GM19452 (cell line): ENCODE results near the gene RASD1.

ENCODE experiments used
- ATAC-seq: cut with Tn5 transposase; IDR thresholded peaks from one replicate; pipeline ENCODE4 v1.9.1; 2021; ENCODE audit not compliant: unreplicated experiment

The RASD1 gene

DNA sequence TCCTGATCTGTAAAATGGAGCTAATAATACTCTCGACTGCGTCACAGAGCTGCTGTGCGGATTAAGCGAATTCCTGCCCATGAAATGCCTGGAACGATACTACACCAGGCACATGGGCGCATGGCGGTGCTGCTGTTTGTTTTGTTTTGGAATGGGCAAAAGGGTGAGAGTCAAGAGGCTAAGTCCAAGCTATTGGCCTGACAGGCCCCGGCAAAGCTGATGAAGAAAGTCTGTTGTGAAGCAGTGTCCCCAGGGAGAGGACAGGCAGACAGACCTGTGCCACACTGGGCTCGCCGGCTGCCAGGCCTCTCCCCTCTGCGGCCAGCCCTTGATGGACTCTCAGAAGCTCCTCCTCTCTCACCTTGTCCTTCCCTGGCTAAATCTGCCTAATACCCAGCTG is 31.3 kb upstream of the RASD1 start:
- ATAC-seq = no peak

DNA sequence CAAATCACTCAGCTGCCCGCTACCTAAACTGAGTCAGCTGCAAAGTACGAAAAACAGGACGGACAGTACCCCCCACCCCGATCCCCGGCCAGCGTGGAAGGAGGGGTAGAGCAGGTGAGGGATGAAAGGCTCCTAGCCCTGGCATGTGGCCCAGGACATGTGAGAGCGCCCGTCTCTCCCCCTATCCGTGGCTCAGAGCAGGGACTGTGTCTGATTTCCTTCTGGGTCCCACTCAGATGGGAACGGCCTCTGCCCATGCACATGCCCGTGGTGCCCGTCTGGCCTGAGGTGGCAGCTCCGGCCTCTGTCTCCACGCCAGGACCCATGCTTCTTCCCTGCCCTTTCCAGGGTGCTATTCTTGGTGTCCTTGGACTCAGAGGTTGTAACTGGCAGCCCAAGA is 30.2 kb upstream of the RASD1 start:
- no peak for ATAC-seq

DNA sequence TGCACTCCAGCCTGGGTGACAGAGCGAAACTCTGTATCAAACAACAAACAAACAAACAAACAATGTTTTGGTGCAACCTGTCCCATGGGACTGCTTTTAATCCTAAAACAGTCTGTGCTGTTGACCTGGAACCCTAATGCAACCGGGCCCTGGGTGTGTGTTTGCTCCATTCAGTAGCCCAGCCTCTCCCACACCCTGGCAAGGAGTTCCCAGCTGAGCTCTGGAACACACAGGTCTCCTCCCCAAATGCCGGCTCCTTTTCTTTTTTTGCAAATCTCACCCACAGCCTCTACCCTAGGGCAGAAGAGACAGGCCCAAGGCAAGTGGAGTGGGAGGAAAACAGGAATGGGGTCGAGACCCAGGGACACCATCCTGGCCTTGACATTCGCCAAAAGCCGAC is 29.8 kb upstream of the RASD1 start:
- ATAC-seq = no peak

DNA sequence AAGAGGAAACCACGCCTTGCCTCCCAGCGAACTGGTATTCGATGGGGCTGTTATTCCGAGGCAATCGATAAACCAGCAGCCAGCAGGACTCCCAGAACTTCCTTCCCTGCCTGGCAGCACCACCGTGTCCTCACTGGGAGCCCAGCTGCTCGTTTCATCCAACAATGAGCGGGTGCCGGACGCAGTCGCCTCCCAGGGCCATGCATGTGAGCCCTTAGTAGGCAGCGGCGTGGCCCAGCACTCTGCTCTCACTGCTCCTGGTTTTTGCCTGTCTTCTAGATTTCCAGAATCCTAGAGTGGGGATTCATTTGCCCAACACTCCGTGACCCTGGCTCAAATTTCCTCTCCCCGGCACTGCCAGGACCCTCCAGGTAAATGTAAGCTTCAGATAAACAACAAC is 29.1 kb upstream of the RASD1 start:
- ATAC-seq = no peak

DNA sequence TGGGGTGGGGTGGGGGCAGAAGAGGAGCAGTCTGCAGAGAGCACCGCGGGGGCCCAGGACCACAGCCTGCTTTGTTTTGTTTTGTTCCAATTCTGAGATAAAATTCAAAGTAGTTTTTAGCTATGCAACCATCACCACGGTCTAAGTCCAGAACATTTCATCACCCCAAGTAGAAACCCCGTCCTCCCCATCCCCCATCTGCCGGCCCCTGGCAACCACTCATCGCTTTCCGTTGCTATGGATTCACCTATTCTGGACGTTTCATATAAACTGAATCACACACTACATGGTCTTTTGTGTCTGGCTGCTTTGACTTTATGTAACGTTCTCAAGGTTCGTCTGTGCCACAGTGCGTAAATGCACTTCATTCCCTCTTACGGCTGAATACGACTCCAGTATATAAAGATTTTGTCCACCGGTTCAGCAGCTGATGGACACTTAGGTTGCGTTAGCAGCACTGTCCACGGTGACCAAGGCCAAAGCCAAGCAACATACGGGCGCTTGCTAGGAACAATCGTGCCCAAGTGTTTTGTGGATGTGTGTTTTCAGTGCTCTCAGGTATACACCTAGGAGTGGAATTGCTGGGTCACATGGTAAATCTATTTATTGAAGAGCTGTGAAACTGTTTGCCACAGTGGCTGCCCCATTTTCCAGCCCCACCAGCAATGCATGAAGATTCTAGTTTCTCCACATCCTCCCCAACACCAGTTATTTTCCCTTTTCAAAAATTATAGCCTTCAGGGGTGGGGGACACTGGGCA is 27.7 kb upstream of the RASD1 start:
- ATAC-seq = no peak

DNA sequence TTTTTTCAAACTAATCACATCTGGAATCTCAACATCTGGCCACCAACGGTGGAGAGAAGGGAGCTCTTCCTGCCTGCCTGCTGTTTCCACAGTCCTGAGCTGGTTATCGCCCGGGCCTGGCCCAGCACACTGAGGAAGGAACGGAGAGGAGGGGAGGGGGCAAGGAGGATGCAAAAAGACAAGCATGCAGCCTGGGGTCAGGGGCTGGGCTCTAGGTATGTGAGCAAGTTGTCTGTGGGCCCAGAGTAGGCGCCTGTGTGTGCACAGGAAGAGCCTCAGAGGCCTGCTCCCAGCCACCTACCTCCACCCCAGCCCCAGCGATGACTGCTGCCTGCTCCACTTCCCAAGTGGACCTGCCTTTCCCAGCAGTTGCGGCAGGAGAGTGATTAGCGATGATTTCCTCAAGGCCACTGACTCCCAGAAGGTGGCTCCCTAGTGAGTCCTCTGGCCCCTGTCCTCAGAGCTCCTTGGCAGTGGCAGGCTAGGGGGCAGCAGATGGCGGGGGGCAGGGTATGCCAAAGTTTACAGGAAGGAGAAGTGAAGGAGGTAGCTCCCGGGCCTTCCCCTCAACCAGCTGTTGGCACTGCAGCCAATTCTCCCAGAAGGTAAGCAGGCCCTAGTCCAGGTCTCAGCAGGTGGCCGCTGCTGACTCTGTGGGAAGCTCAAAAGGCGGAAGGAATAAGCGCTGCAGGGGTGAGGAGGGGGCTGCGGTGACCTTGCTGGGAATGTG is 27.0 kb upstream of the RASD1 start:
- ATAC-seq = no peak

DNA sequence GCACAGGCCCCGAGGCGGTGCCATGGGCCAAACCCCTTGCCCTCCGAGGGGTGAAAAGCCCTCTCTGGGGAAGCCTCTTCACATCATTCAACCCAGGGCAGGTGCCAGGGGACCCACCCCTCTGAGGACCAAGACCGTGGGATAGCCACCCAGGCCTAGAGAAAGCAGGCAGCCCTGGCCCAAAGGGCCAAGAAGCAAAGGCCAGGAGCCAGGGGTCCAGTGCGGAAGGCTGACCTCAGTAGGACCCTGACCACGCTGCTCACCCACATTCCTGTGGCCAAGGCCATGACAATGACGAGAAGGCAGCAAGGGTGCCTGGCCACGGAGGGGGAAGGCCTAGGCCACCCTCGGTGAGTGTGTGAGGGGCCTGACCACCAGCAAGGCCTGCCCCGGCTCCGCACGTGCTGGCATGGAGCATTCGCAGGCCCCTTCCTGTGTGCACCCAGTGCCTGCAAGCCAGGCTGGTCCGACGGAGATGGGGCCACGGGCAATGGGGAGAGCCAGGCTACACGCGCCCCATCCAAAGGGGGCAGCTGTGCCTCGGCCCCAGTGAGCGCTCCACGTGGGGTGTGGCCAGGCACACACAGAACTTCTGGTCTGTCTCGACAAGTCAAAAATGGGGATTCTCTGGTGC is 24.5 kb upstream of the RASD1 start:
- no peak for ATAC-seq

DNA sequence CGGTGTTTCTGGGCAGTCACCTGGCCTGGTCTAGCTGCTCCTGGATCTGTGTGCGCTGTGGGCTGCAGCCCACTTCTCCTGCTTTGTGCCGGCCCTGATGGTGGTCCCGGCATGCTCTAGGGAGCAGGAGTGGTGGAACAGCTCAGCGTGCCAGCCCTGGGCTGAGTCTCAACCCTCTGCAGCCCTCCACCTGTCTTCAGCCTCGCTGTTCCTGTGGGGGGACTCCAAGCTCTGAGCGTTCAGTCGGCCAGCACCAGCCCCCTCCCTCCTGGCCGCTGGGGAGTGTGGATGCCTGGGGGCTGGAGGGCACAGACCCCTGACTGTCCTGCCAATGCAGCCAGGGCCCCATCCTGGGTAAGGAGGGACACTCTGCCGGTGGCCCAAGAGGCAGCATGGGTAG is 23.7 kb upstream of the RASD1 start:
- no peak for ATAC-seq

DNA sequence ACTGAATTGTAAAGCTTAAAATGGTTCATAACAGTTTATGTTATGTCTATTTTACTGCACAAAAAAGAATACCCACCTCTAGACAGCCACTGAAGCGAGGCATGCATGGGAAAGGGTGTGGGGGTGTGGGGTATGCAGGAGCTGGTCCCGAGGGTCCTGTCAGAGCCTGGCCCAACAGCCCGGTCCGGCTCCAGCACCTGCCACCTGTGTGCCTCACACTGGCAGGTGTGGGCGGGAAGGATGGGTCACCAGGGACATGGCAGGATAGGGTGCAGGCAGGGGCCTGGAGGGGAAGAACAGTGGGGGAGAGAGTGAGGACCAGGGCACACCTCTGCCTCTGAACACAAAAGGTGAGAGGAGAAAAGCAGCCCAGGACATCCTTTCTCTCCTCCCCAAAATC is 22.8 kb upstream of the RASD1 start:
- no peak for ATAC-seq

DNA sequence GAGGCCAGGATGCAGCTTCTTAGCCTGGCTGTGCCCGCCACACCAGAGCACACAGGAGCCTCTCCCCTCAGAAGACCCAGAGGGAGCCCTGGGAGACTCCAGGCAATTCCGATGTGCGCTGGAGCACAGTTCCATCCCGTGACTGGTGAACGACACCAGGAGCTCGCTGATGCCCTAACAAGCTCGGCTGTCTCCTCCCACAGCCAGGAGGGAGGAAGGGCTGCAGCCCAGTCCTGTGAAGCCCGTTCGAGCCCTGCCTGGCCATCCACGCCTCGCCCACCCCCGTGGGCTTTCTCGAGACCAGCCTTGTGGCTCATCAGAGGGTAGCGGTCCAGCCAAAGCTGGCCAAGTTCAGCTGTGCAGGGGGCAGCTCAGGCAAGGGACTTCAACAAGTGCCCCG is 21.8 kb upstream of the RASD1 start:
- no peak for ATAC-seq

DNA sequence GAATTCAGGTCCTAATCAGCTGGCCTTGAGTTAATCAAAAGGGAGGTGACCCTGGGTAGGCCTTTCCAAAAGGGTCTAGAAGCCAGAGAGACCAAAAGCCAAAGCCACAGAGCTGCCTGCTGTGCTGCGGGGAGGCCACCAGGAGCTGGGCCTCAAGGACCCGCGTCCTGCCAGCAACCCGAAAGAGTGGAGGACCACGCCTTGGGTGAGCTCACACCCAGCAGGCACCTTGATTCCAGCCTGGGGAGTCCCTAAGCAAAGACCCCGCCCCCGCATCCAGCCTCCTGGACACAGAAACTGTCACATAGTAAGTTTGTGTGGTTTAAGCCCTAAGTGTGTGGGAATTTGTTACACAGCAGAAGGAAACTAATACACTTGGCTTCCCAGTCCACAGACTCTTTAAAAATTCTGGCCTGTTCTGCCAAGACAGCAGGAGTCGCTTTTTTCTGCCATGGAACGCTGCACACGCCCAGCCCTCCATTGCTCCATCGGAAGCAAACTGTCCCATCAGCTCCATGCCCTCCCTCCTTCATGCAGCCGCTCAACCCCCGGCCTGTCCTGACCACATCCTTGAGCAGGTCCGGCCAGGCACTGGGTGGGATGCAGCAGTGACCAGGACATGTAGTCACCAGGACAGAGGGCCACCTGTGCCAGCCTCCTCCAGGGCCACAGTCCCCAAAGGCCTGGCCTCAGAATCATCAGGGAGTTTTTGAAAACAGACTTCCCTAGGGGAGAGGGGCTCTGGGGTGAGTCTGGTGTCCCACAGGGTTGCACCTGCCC is 20.9 kb upstream of the RASD1 start:
- no peak for ATAC-seq

DNA sequence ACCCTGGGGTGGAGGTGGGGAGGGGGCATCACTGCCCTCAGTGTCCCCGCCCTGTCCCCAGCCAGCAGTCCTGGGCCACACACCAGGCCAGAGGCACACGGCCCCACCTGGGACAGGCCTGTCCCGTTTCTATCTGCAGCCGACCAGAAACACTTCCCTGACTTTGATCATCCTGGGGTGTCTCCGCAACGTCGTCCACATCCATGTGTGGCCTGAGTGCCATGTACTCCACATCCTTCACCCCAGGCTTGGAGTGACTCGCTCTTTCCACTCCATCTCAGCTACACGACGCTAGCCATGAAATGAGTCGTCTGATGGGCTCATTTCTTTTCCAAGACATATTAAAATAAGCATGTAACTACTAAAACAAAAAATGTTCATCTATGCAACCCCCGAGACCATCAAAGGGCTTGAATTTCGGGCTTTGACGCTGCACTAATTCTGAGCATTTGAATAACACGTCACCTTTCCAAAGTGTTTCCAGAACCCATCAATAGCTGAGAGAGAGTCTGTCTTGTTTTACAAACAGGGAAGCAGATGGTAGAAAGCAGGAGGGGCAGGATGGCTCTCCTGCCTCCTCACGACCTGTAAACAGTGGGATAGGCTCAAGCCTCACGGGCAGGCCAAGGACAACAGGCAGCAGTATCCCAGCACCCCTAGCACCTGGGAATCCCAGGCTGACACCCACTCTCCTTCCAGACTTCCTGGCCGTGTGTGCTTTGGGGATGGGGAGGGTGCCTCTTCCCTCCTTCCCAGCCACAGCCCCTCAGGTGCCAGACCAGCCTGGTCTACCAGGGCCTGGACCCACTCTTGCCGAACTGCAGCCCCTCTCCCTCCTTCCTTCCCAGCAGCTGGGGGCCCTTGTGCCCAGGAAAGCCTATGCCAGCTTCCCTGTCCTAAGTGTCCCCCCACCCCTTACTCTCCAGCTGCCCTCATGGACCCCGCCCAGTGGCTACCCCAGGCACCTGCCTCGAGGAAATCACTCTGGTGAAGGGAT is 20.0 kb upstream of the RASD1 start:
- ATAC-seq = no peak

DNA sequence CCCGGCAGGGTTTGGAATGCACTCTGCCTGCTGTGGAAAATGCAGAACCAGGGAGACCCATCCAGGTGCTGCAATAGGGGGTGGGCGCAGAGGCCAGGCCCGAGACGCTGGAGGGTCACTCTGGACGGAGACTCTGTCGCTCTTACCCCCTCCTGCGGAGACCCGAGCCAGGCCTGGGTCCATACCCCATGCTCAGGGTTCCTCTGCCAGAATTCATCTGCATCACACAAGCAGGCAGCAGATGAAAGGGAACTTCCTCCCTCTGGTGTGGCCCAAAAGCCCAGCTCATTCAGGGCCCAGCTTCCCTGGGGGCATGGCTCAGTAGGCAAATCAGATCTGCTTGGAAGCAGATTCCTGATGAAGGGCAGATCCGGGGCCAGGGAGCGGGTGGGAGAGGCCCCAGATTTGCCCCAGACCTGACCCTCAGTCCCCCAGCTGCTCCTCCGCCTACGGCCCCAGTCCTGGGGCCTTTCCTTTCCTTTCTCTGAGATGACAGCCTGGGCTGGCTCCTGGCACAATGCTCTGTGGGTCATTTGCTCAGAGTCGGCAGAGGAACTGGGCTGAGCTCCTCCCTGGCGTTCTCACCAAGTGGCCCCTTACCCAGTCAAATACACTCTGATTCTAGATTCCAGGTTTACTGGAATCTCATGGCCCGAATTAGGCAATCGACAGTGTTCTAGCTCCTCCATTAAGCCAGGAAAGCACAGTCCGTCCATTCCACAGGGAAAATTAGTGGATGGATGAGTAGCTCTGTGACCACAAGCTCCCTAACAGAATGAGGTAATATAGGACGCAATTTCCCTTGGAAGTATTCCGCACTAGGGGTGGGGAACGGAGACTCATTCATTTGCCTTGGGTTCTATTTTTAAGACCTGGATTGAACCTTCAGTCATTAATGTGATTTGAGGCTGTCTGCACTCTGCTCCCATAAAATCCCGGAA is 19.1 kb upstream of the RASD1 start:
- no peak for ATAC-seq

DNA sequence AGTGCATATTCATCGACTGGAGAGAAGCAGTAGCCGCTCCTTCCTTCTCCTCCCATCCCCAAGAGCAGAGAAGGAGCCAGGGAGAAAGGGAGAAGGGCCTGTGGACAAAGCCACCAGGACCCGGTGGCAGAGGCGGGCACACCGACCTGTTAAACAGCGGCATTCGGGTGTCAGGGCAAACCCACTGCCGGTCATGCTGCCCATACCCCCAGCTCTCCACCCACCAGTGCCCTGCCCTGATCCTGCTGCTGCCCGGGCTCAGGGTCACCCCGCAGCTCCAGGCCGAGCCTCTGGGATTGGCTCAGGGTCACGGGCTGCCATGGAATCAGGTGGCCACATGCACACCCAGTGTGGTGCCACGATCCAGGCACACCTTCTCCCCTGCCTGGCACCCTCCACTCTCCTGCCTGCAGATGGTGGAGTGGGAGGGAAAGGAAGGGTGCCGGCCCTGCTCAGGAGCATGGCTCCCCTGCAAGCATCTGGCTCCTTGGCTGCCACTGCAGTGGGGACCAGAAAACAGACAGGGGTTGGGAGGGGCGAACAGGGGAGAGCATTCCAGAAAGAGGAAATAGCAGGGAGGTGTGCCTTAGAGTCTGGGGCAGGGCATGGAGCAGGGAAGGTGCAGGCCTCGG is 18.3 kb upstream of the RASD1 start:
- ATAC-seq = no peak

DNA sequence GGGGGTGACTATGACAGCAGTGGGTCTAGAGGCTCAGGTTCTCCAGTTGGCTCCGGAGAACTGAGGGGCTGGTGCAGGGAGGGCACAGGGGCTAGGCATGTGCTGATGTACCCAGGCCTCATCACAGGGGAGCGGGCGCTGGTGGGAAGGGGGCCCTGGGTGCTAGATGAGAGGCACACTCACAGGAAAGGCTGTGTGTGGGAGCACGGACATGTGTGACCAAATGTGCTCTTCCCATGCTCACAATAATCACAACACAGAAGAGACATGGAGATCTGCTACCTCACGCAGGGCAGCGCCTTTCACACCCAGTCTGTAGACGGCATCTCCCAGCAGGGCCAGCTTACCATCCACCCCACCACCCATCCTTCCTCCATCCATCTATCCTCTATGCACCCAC is 17.4 kb upstream of the RASD1 start:
- no peak for ATAC-seq

DNA sequence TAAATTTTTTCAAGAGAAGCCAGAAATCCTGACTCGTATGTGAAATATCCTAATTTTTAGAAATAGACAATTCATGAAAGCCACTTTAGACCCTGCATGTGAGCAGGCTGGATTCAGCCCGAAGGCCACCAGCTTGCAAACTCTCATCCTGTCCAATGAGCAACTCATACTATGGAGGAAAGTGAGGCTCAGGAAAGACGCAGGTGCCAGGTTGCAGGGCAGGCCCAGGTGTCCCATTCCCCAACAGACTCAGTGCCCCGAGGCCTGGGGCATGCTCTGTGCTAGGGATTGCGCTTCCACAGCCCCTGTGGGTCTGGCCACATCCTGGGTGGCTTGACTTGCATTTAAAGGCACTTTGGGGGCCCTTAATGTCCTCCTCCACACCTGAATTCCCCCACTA is 16.7 kb upstream of the RASD1 start:
- no peak for ATAC-seq

DNA sequence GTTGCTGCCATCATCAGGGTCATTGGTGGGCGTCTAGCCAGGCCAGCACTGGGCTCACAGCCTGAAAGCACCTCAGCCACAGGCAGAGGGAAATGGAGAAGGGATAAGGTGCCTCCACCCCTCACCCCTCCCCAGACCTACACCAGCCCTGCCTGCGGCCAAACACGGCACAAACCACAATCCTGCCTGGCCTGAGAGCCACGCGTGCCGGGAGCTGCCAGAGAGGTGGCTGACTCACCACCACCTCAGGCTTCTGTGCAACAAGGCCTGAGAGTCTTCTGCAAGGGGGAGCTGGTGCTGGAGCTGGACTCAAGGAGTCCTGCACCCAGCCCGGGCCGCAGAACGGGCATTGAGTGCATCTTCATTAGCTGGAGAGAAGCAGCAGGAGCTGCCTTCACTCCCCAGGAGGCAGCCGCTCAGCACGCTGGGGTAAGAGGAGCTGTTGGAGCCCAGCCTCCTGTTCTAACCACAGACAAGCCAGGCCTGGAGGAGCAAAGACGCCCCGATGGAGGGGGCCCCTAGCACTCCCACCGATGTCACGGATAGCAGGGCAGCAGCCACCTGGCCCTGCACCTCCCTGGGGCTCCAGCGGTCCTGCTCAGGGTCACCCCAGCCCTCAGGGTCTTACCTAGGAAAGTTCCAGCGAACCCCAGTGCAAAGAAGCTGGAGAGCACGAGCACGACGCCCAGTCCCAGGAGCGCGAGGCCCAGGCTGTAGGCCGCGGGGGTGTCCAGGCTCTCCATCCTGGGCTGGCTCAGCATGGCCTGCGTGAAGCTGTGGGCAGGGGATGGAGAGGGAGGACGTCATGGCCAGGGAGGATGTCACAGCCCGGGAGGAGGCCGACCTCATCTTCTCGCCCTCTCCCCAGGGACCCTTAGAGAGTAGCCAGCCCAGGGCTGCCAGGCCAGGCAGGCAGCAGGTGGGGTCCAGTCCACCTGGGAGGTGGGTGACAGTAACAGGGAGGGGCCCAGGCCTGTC is 16.0 kb upstream of the RASD1 start:
- ATAC-seq = no peak
